Measurements from ENCODE around the gene CDC37.

CDC37 gene

GRCh38 chr19:10431254-10431942 is 28.1 kb upstream of the CDC37 start:
- Histone ChIP-seq H3K4me1 (ENCODE audit: insufficient read depth, poor library complexity, severe bottlenecking) (no peaks in the 10 kb centered on the region), H3K27me3 (ENCODE audit: insufficient read depth, poor library complexity, severe bottlenecking) (peaks cover 23% of the 10 kb centered on the region), H3K36me3 (ENCODE audit: low read depth) (no peaks in the 10 kb centered on the region), H3K4me3 (ENCODE audit: severe bottlenecking) (no peak overlapping the region), H3K9me3 (ENCODE audit: severe bottlenecking) (no peaks in the 10 kb centered on the region), H3K27ac (ENCODE audit: poor library complexity, severe bottlenecking) (no peak overlapping the region)
- TF ChIP-seq CTCF (IDR thresholded peaks at IDR 0.05; ENCODE audit: poor library complexity, severe bottlenecking), result no peak
- no peak for DNase-seq (ENCODE audit: low spot score)
- no peak for ATAC-seq (ENCODE audit: low read depth)

- Histone ChIP-seq H3K27ac (ENCODE audit: poor library complexity, severe bottlenecking) (no peak overlapping the region), H3K27me3 (ENCODE audit: insufficient read depth, poor library complexity, severe bottlenecking) (peaks cover 23% of the 10 kb centered on the region), H3K36me3 (ENCODE audit: low read depth) (no peaks in the 10 kb centered on the region), H3K9me3 (ENCODE audit: severe bottlenecking) (no peaks in the 10 kb centered on the region), H3K4me3 (ENCODE audit: severe bottlenecking) (peak overlapping the region; percentile 12), H3K4me1 (ENCODE audit: insufficient read depth, poor library complexity, severe bottlenecking) (no peaks in the 10 kb centered on the region)
- ATAC-seq (ENCODE audit: low read depth), result no peak
- no peak for DNase-seq (ENCODE audit: low spot score)
- TF ChIP-seq CTCF (IDR thresholded peaks at IDR 0.05; ENCODE audit: poor library complexity, severe bottlenecking), result no peak
These were observed 27.3 kb upstream of the CDC37 start for GRCh38 chr19:10430505-10431253.

- no peak for ATAC-seq (ENCODE audit: low read depth)
- no peak overlapping the region for H3K4me3 ChIP-seq (ENCODE audit: severe bottlenecking)
- no peaks in the 10 kb centered on the region for H3K36me3 ChIP-seq (ENCODE audit: low read depth)
- DNase-seq (ENCODE audit: low spot score), result no peak
- no peaks in the 10 kb centered on the region for H3K4me1 ChIP-seq (ENCODE audit: insufficient read depth, poor library complexity, severe bottlenecking)
- H3K9me3 ChIP-seq (ENCODE audit: severe bottlenecking), result no peaks in the 10 kb centered on the region
- H3K27me3 ChIP-seq (ENCODE audit: insufficient read depth, poor library complexity, severe bottlenecking), result peaks cover 39% of the 10 kb centered on the region
- no peak overlapping the region for H3K27ac ChIP-seq (ENCODE audit: poor library complexity, severe bottlenecking)
- TF ChIP-seq CTCF (IDR thresholded peaks at IDR 0.05; ENCODE audit: poor library complexity, severe bottlenecking), result no peak
These were observed 25.6 kb upstream of the CDC37 start for GRCh38 chr19:10428996-10429381.

GRCh38 chr19:10427169-10427568 is 23.8 kb upstream of the CDC37 start:
- Histone ChIP-seq H3K36me3 (ENCODE audit: low read depth) (no peaks in the 10 kb centered on the region), H3K27me3 (ENCODE audit: insufficient read depth, poor library complexity, severe bottlenecking) (peaks cover 53% of the 10 kb centered on the region), H3K4me3 (ENCODE audit: severe bottlenecking) (no peak overlapping the region), H3K4me1 (ENCODE audit: insufficient read depth, poor library complexity, severe bottlenecking) (no peaks in the 10 kb centered on the region), H3K9me3 (ENCODE audit: severe bottlenecking) (no peaks in the 10 kb centered on the region), H3K27ac (ENCODE audit: poor library complexity, severe bottlenecking) (no peak overlapping the region)
- DNase-seq (ENCODE audit: low spot score) (no peak), ATAC-seq (ENCODE audit: low read depth) (no peak)
- TF ChIP-seq CTCF (IDR thresholded peaks at IDR 0.05; ENCODE audit: poor library complexity, severe bottlenecking), result no peak

Data from RWPE2 (cell line).